NOMO-1 treated with DMSO at 0.1 percent for 48 hours (cell line): Measurements from ENCODE around the gene ARIH2.
"Not testable (repeated sequence)": the region's sequence is repeated elsewhere in the genome, so short reads cannot be mapped to it uniquely, and the experiment has no call there.

Experiments used
- DNase-seq: peaks from one replicate; lab custom pipeline; 2025; ENCODE audit not compliant: unreplicated experiment; lab: John Stamatoyannopoulos, UW

Gene ARIH2

GRCh38 chr3:48999085-48999858, 80.6 kb downstream of the ARIH2 start:
- DNase-seq: no peak

- DNase-seq: no peak
Observed at GRCh38 chr3:49001155-49001554, 82.5 kb downstream of the ARIH2 start.

GRCh38 chr3:49004352-49005302, 86.0 kb downstream of the ARIH2 start:
- no peak for DNase-seq

GRCh38 chr3:49005303-49005680, 86.7 kb downstream of the ARIH2 start:
- DNase-seq: no peak

- DNase-seq: no peak
Observed at GRCh38 chr3:49005998-49006397, 87.4 kb downstream of the ARIH2 start.

GRCh38 chr3:49006408-49007067, 87.9 kb downstream of the ARIH2 start:
- no peak for DNase-seq

GRCh38 chr3:49007068-49007770, 88.6 kb downstream of the ARIH2 start, which contains the start of gene WDR6:
WDR6 (plus strand) TSS chr3:49007391; CDS start chr3:49007432, 41 bp downstream.
- DNase-seq: peak; percentile 98

- DNase-seq: peak; percentile 84
Observed at GRCh38 chr3:49007771-49008528, 89.3 kb downstream of the ARIH2 start.

- DNase-seq: not testable (repeated sequence)
Observed at GRCh38 chr3:49008627-49009026, 90.0 kb downstream of the ARIH2 start.

GRCh38 chr3:49009396-49009795, 90.8 kb downstream of the ARIH2 start:
- no peak for DNase-seq

- DNase-seq: no peak
Observed at GRCh38 chr3:49012441-49013017, 93.9 kb downstream of the ARIH2 start.

- no peak for DNase-seq
Observed at GRCh38 chr3:49013113-49013737, 94.6 kb downstream of the ARIH2 start.

- peak; percentile 4 for DNase-seq
Observed at GRCh38 chr3:49013738-49014660, 95.4 kb downstream of the ARIH2 start.

- no peak for DNase-seq
Observed at GRCh38 chr3:49015072-49015471, 96.4 kb downstream of the ARIH2 start.

GRCh38 chr3:49015765-49016164, 97.1 kb downstream of the ARIH2 start:
- DNase-seq: no peak

- no peak for DNase-seq
Observed at GRCh38 chr3:49016414-49017228, 98.0 kb downstream of the ARIH2 start.

- peak; percentile 41 for DNase-seq
Observed at GRCh38 chr3:49017229-49017970, 98.8 kb downstream of the ARIH2 start.
